Stimulated activated CD4-positive, alpha-beta T cell treated with anti-CD3 and anti-CD28 coated beads, TNF-alpha, amount 100 ng/mL, for 4 hours (primary cell): ENCODE measurements around the gene AGT.

ENCODE experiments used
- DNase-seq, 3 experiments: peaks; one replicate each; pipeline ENCODE4 v3.0.0-alpha.2; 2020; ENCODE audit warnings: low read depth in 3 of 3

AGT gene

DNA sequence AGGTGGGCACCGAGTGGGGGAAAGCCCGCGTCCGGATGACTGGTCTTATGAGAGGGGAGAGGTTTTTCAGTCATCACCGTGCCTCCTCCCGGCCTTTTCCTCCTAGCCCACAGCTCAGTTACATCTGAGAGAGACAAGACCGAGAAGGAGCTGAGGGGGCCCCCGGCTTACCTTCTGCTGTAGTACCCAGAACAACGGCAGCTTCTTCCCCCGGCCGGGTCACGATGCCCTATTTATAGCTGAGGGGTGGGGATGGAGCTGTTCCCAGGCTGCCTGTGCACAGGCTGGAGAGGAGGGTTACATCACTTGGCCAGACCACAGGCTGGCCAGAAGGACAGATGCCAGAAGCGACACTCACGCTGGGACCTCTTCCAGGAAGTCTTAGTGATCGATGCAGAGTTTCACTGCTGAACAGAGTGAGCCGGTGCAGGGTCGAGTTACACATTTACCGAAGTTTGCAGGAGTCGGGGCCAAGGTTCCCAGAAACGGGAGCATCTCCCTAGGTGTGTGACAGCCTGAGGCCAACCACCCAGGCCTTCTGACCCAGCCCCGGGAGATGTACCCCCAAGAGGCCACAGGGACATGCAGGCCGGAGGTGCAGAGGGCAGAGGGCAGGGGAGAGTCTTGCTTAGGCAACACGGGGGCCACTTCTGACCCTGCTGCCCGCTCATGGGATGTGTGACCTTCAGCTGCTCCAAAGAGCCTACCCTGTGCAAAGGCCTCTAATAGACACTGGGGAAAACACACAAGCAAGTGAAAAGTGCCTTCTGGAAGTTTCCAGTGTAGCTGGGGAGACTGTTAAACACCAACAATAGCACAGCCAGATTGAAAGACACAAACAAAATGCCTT is at the start of gene AGT:
Gene AGT (minus strand): TSS at position 208 of the 850 bp plus-strand sequence. CDS start 3,299 bp downstream, outside the sequence.
- DNase-seq: no peak

DNA sequence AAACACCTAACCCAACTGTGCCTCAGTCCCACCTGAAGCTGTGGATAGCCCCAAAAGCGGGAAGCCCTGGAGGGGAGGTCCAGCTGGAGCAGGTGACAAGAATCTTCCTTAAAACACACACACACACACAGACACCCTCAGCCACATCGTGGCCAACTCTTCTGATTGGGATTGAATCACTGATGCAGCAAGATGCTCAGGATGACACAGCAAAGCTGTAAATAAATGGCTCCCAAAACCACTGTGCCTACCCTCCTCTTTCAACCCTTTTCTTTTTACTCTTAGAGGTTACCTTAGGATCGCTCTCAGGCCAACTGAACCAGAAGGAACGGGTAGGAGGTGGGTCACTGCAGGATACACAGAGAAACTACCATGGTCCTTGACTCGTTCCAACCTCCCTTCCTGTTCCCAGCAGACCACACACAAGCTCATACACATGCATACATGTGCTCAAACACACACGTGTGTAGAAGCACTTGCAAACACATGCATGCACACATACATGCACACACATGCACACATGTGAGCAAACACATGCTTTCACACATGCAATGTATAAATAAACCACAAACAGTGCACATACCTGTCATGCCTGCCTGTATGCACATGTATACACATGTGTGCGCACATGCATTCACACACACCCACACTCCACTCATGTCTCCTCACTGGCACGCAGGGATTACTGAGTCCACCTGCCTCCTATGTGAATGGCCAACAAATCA is 47.7 kb upstream of the AGT start:
- no peak for DNase-seq

DNA sequence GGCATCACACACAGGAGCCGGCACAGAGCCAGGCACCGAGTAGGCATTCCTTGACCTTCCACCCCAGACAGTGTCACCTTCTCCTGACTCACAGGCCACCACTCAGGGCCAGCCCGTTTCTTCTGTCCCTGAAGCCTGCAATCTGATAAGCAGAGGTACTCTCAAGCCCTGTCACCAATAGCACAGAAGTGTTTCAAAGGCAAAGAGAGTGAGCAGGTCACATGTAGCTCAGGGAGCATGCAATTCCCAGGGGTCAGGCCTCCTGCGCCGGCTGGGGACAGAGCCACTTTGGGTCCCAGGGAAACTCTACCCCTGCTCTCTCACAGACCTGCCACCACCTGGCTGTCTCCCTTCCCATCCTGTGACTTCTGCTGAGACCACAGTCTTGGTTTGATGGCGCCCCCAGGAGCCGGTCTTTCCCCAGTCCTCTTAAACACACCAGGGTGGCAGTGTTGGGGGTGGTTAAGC is 46.5 kb upstream of the AGT start:
- DNase-seq: no peak

DNA sequence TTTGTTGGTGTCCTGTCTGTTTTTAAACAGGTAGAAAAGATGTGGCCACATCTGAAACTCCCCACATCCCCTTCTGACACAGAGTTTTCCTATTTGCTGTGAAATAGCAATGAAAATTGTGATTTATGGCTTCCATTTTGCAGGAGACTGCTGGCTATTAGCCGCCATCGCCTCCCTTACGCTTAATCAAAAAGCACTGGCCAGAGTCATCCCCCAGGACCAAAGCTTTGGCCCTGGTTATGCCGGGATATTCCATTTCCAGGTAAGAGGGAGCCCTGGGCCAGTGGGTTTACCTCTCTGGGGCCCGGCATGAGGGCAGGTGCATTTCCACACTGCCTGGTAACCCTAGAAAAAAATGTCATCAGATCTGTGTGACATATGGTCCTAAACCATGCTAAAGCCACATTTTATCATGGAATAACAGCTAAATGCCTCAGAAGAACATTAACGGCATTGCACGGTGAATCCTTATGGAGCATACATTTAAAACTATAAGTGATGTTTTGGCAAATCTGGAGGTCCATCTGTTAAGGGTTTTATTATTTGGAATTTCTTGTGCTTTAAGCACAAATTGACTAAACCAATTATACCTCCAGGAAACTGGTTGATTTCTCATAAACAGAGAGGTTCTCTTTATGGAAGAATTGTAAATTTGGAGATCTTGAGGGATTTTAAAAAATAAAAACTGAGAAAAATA is 45.6 kb upstream of the AGT start:
- no peak for DNase-seq

DNA sequence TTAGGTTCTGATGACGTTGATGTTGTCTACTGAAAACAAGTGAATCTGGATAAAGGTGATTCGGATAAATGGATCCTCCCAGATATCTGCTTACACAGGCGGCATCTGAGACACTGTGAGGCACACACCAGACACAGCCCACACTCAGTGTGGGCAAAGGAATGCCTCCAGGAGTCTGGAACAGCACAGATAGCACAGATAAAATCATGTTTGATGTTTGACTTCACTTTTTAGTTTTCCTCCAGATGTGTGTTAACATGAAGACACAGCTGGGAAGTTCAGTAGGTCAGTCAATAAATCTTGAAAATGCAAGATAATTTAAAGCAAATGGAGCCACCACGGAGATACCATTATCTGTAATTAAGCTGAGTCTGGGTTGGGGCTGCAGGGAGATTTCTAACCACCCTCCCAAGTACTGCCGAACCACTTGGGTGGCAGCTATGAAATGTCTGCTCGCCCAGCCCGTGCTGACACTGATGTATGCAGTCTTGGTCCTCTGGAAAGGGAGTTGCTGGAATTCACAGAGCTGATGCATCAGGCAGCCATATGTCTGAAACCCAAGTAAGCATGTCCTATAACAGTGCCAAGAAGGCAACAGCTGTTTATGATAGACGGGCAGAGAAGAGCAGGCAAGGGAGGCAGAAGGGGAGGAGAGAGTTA is 44.9 kb upstream of the AGT start:
- no peak for DNase-seq

DNA sequence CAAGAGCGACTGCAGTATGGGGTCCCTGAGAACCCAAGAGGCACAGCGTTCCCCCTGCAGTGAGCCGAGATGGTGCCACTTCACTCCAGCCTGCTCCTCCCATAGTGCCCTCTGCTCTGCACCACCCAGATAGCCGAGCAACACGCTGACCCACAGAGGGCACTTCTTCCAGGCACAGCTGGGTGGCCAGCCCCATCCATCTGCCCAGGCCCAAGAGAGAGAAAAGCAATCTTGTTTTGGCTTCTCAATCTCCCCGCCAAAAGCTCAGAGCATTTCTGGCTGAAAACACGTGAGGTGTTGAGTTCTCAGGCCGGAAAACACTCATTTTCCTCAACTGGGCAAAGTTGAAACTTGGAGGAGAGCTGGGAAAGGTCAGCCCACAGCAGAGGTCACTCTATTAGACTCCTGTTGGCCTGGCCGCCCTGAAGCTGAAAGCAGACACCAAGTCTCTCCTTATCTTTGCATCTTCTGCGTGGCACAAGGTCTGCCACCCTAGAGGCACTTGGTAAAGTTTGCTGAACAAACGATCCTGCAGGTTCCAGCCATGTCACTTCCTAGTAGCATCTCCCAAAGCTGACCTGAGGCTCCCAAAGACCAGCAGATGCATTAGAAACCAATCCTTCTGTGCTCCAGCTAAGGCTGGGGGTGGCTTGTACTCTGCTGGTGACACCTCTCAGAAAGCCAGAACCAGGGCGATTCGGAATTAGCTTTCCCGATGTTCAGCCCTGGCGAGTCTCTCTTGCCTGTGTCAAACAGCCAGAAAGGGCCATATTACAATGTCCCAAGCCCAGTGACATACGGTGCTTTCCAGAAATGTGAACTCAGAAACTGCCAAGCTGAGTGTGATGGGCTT is 44.2 kb upstream of the AGT start:
- DNase-seq: no peak

DNA sequence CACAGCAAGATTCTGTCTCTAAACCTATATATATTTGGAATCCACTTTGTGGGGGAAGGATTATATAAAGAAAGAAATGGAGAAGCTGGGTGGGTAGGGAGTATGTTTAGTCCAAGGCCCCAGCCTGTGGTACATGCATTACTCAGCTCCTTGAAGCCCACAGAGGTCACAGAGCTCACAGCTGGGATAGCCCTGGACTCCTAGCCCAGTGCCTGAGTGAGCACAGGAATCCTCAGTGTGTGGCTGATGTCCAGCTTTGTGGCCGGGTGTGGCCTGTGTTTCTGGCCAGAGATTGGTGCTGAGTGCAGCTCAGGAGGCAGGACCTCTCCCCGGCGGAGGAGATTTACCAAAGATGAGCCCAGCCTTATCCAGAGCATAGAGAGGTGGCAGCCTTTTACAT is 40.9 kb upstream of the AGT start:
- no peak for DNase-seq

DNA sequence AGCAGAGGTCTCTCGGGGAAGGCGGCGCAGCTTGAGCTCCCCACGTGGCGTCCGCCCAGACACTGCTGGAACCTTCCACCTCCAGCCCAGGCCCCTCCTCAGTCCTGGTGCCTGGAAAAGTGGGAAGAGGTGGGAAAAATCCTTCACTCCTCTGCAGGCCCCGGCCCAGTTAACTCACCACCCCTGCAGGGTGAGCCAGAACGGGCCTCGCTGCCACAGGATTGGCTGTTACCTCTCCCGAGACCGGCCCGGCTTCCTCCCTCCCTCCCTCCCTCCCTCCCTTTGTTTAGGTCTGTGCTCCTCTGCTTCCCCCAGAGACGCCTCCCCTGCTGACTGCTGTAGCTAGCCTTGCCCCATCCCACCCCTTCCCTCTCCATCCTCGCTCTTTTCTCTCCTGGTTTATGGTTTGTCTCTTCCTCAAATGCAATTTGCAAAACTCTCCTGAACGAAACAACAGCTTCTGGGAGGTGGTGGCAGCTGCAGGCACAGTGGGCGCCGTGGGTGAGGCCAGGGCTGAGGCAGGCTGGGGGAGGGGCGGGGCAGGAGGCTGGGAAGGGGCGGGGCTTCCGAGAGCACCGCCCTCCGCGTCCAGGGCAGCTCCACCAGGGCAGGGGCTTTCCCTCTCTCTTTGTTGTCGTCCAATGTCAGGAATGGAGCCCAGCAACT is 39.8 kb upstream of the AGT start:
- no peak for DNase-seq

DNA sequence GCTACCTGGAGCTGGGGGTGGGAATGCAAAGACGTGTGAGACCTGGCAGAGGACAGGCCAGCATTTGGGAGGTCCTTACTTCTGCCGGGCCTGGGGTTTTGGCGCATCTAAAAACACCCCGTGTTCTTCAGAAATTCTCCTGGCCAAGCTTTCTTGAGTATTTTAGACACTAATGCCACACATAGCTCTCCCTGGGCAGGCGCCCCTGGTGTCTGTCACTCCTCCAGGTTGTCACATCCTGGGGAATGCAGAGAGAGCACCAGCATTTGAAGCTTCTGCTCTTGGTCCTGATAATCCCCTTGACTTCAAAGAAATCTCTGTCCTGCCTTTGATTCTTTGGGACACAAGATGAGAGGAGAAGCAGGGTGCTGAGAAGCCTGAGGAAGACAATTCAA is 39.3 kb upstream of the AGT start:
- DNase-seq: no peak

GRCh38 chr1:230752407-230752806 is 38.5 kb upstream of the AGT start:
- DNase-seq: no peak

DNA sequence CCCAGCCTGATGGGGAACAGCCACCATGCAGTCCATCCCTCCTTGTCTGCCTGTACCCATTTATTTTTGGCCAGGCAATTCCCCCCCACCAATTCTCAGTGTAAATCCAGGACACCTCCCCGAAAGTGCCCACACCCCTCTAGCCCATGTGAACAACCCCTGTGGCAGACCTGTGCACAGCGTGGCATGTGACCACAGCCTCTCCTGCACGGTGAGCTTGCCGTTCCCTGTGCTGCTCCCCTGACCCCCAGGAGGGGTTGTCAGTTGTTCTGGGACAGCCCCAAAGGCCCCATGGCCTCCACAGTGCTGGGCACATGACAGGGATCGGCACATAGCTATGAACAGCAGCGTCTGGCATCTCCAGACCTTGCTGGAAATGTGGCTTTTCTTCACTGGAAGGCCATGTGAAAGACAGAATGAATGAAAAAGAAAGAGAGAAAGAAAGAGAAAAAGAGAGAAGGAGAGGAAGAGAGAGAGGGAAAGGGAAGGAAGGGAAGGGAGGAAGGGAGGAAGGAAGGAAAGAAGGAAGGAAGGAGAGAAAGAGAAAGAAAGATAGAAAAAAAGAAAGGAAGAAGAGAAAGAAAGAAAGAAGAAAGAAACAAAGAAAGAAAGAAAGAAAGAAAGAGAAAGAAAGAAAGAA is 37.2 kb upstream of the AGT start:
- no peak for DNase-seq

GRCh38 chr1:230750576-230750975 is 36.7 kb upstream of the AGT start:
- DNase-seq: no peak

DNA sequence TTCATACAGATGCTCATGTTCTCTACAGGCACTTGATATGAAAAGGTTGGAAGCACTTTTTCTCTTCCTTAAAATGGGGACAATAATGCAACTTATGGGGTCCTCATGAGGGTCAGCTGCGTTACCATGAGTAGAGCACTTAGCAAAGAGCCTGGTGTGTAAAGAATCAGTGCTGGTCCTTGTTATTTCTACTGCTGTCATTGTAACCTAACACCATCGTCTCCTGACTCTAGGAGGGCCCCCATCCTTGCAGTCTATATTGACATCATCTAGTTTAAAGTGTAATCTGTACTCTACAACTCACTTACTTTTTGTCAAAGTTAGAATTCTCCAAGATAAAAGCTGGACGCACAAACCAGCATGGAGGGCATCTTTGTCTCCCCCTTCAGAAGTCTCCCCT is 35.7 kb upstream of the AGT start:
- no peak for DNase-seq

DNA sequence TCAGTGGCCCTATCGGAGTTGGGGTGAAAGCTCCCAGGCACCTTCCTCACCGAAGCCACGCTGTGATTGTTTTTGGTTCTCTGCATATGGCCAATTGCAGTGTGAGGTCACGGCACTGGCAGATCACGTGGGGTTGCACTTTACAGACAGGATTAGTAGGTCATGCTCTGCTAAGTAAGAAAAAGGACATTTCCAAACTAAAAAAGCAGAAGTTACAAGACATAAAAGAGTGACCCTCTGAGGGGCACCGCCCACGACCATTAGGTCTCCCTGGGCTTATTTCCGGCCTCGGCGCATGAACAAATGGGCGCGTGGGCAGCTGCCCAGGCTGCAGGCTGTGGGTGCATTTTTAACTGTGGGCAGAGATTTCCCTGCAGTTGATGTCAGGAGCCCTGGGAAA is 35.2 kb upstream of the AGT start:
- no peak for DNase-seq

DNA sequence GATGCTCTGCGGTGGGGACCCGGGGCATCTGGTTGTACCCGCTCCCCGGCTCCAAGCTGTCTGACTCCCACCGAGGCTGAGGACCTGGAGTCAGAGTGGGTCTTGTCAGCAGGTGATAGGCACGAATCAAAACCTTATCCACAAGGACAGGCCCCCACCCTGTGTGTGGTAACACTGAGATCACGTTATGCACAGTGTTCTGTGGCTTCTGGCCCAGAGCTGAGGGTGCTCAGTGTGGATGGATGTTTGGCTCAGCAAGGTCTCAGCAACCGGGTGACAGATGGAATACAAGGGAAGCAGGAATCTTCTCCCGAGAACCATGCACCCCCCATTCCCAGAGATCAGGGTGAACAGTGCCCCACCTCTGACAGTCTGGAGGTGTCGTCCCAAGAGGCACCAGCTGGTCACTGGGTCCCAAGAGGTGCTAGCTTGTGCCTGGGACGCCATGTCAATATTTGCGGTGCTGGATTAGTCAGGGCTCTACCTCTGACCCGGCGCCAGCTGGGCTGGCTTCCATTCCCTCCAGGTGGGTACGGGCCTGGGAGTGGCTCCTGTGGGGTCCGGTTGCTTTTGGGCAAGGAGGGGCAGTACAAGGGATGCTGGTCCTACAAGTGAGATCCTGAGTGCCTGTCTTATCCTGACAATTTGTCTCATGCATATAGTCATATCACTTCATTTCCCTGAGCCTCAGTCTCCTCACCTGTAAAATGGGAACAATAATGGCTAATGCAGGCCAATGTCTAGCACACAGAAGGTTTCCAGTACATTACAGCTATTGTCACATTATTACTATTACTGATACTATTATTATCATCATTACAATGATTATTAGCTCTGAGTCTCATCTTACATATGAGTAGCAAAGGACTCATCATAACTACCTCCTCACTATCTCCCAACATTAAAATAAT is 34.2 kb upstream of the AGT start:
- no peak for DNase-seq

DNA sequence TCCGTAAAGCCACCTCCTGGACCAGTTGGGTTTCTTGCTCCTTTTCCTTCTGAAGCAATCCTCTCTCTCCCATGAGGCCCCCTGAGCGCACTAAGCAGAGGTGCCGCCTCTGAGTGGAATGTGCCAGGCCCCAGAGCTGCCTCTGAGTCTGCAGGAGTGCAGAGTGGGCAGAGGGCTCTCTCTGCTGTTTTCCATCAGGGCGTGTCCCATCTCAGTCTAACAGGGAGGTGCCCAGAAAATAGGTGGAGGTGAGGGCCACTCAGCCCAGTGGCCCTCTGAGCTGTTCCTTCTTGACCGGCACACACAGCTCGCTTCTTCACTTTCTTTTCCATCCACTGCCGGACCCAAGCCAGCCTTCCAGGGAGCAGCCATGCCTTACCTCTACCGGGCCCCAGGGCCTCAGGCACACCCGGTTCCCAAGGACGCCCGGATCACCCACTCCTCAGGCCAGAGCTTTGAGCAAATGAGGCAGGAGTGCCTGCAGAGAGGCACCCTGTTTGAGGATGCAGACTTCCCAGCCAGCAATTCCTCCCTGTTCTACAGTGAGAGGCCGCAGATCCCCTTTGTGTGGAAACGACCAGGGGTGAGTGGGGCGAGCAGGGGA is 33.3 kb upstream of the AGT start, which contains the start of gene CAPN9:
Gene CAPN9 (plus strand): TSS at position 262 of the 604 bp plus-strand sequence. CDS start 109 bp downstream, at position 371.
- DNase-seq: no peak

- no peak for DNase-seq
These were observed 32.7 kb upstream of the AGT start for GRCh38 chr1:230746617-230747016.

DNA sequence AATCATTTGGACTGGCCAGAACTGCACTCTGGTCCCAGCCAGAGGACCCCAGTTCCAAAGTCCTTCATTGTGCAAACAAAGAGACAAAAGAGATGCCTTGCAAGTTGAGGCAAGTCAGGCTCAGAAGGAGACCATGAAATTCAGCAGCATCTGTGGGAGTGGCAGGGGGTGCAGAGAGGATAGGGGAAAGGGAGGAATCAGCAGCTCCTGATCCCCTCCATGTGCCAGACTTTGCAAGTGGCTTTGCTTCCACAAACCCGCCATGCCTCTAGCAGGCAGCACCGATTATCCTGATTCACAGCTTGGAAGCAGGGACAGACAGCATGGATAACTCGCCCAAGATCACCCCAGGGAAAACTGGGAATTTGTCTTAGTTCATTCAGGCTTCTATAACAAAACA is 31.1 kb upstream of the AGT start:
- no peak for DNase-seq
